Measurements from ENCODE around the gene SYT1.
A peak's percentile ranks its signal among the peaks of the same experiment; 100 is the strongest.

The SYT1 gene

DNA sequence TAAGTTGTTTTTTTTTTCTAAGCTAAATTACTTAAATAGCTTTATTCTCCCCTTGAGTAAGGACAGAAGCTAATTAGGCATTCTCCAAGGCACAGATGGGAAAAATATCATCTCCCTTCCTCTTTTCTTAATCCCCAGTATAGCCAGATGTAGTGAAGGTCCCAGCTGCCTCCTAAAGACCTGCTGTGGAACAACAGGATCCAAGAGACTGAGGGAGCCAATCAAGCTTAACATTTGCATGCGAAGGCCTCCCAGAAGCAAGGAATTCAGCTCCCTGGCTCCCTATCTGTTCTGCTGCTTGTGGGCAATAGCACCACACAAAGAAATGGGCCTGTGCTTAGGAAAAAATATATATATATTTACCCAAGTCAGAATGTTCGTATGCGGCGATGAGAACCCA, 255.2 kb downstream of the SYT1 start:
- TF ChIP-seq, protein P1, sequence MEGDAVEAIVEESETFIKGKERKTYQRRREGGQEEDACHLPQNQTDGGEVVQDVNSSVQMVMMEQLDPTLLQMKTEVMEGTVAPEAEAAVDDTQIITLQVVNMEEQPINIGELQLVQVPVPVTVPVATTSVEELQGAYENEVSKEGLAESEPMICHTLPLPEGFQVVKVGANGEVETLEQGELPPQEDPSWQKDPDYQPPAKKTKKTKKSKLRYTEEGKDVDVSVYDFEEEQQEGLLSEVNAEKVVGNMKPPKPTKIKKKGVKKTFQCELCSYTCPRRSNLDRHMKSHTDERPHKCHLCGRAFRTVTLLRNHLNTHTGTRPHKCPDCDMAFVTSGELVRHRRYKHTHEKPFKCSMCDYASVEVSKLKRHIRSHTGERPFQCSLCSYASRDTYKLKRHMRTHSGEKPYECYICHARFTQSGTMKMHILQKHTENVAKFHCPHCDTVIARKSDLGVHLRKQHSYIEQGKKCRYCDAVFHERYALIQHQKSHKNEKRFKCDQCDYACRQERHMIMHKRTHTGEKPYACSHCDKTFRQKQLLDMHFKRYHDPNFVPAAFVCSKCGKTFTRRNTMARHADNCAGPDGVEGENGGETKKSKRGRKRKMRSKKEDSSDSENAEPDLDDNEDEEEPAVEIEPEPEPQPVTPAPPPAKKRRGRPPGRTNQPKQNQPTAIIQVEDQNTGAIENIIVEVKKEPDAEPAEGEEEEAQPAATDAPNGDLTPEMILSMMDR (IDR thresholded peaks at IDR 0.05; ENCODE audit: low read depth, low read length, missing control alignments): no peak
- no peak for DNase-seq (ENCODE audit: low read depth)
- H3K4me3 ChIP-seq (ENCODE audit: low read depth, low read length): no peak overlapping the region
- in situ Hi-C loops (cut with HindIII; ENCODE audit: low sequenced_read_pairs): no loop called here

DNA sequence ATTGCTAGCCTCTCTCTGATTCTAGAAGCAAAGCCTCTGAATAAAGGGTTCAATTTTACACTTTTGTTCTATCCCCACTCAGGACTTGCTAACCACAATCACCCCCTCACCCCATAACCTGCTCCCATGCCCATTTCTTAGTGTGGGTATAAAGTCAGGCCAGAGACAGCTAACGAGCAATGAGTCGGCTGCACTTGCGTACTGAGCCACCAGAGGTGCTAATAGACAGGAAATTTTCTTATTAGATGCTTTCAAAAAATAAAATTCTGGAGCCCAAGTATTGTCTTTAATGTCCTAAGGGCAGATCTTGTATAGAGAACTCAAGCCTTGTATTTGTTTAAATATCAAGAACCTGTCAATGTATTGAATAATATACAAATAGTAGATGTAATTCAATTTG, 256.9 kb downstream of the SYT1 start:
- in situ Hi-C loops (cut with HindIII; ENCODE audit: low sequenced_read_pairs): no loop called here
- TF ChIP-seq, protein P1 (IDR thresholded peaks at IDR 0.05; ENCODE audit: low read depth, low read length, missing control alignments): no peak
- DNase-seq (ENCODE audit: low read depth): no peak
- no peak overlapping the region for H3K4me3 ChIP-seq (ENCODE audit: low read depth, low read length)

DNA sequence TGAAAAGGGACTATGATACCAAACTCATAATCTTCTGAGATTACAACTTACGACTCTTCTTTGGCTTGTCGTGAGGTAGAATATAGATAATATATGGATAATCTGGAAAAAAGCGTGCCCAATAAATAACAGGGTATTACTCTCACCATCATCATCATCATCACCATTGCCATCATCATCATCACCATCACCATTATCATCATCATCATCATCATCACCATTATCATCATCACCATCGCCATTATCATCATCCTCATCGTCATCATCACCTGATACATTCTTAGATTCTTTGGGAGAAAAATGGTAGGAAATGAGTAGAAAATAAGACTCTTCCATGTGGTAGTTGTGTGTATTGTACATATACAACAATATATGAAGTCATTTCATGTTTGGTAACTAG, 259.8 kb downstream of the SYT1 start:
- no peak for DNase-seq (ENCODE audit: low read depth)
- in situ Hi-C loops (cut with HindIII; ENCODE audit: low sequenced_read_pairs): no loop called here
- no peak overlapping the region for H3K4me3 ChIP-seq (ENCODE audit: low read depth, low read length)
- TF ChIP-seq, protein P1 (IDR thresholded peaks at IDR 0.05; ENCODE audit: low read depth, low read length, missing control alignments): no peak

DNA sequence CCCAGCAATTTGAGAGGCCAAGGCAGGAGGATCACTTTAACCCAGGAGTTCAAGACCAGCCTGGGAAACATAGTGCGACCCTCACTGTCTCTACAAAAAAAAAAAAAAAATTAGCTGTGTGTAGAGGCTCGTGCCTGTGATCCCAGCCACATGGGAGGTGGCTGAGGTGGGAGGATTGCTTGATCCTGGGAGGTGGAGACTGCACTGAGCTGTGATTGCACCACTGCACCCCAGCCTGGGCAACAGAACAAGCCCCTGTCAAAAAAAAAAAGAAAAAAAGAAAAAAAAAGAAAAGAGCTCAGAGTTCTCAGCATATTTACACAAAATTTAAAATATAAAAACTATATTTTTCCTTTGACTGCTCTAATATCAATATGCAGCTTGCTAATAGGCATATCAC, 260.8 kb downstream of the SYT1 start:
- DNase-seq (ENCODE audit: low read depth): no peak
- TF ChIP-seq, protein P1 (IDR thresholded peaks at IDR 0.05; ENCODE audit: low read depth, low read length, missing control alignments): no peak
- H3K4me3 ChIP-seq (ENCODE audit: low read depth, low read length): no peak overlapping the region
- in situ Hi-C loops (cut with HindIII; ENCODE audit: low sequenced_read_pairs): no loop called here

DNA sequence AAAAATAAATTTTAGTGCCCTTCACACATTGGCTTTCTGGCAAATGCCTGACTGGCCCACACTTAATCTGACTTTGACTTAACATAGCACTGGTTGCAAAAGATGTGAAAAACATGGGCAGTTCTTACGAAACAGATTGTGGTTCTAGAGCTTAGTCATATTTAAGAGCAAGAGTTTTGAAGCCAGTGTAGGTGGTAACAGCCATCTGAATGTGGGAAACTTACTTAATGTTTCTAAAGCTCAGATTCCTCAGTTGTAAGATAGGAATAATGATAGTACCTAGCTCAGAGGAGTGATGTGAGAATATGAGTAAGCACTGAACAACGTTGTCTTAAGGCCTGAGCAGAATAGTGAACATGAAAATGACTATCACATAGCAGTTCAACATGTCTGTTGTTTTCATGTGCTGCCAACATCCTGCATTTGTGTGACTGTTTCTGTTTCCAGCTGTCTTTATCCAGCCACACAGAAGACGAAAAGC, 262.7 kb downstream of the SYT1 start:
- peak; percentile 54 for DNase-seq (ENCODE audit: low read depth)
- TF ChIP-seq, protein P1 (IDR thresholded peaks at IDR 0.05; ENCODE audit: low read depth, low read length, missing control alignments): no peak
- H3K4me3 ChIP-seq (ENCODE audit: low read depth, low read length): no peak overlapping the region
- in situ Hi-C loops (cut with HindIII; ENCODE audit: low sequenced_read_pairs): no loop called here

DNA sequence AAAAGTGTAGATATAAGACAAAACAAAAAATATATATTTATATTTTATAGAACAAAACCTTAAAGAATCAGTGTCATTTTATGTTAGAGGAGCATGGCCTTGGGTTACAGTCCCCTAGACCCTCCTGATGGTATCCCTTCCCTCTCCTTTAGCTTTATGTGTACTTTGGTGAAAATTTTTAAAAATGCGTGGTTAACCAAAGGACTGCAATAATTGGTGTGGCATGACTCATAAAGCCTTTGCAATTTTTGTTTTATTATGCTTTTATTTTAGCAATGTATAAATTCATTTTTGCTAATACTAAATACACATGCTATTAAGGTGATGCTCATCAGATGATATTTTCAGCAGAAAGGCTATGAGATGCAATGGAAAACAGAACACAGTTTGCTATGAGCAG, 264.4 kb downstream of the SYT1 start:
- no peak overlapping the region for H3K4me3 ChIP-seq (ENCODE audit: low read depth, low read length)
- TF ChIP-seq, protein P1 (IDR thresholded peaks at IDR 0.05; ENCODE audit: low read depth, low read length, missing control alignments): no peak
- in situ Hi-C loops (cut with HindIII; ENCODE audit: low sequenced_read_pairs): no loop called here
- peak; percentile 13 for DNase-seq (ENCODE audit: low read depth)

DNA sequence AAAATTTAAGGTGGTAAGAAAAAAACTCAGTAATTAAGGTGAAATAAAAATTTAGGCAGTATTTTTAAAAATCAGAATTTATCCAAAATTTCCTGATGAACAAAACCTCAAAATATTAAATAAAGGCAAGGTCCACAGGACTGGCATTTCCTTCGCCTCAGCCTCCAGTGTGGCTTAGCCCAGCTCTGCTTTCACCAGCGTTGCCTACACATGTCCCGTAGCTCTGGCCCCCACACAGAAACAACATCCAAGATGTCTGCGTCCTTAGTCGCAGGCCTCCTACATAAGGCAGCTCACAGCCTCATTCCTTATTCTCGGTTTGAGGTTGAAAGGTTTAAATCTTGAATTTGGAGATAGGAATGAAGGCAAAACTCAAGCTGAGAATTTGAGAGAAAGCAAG, 274.3 kb downstream of the SYT1 start:
- no peak overlapping the region for H3K4me3 ChIP-seq (ENCODE audit: low read depth, low read length)
- in situ Hi-C loops (cut with HindIII; ENCODE audit: low sequenced_read_pairs): no loop called here
- TF ChIP-seq, protein P1 (IDR thresholded peaks at IDR 0.05; ENCODE audit: low read depth, low read length, missing control alignments): no peak
- DNase-seq (ENCODE audit: low read depth): no peak

All from astrocyte of the cerebellum (primary cell).